GM13977 (cell line): ENCODE data around the gene IFNA2.
"Not testable (repeated sequence)": the region's sequence is repeated elsewhere in the genome, so short reads cannot be mapped to it uniquely, and the experiment has no call there.

ENCODE experiments used
- DNase-seq: peaks from one replicate; pipeline ENCODE4 v3.0.0; 2012; ENCODE audit warnings: low spot score
- CTCF ChIP-seq: IDR thresholded peaks from 2 replicates; pipeline ENCODE4 v1.5.1; 2012; ENCODE audit warnings: mild to moderate bottlenecking, control low read depth; ENCODE audit not compliant: insufficient read depth; ENCODE audit errors: extremely low read depth, missing control alignments
- in situ Hi-C: fragments of 300-500 bp; cut with MboI; formaldehyde crosslinking; loops from one replicate; pipeline ENCODE4 v1.12.0; 2022; ENCODE audit warnings: low sequenced_read_pairs, low pct_unique_long_range_greater_than_20kb, mixed read lengths, inconsistent platforms; ENCODE audit not compliant: unreplicated experiment

IFNA2 gene

GRCh38 chr9:21385131-21385670 is at the start of gene IFNA2:
Gene IFNA2, minus strand, starts transcription at chr9:21385398. Its CDS starts 69 bp downstream, at chr9:21385329.
- DNase-seq, result no peak
- no peak for TF ChIP-seq CTCF
- in situ Hi-C loops, result no loop called here

GRCh38 chr9:21435015-21435383 is 49.8 kb upstream of the IFNA2 start:
- in situ Hi-C loops, result loop anchor here (25.0 kb wide), 1 partner anchor 198 kb away; the partner anchor contains the start of genes IFNA14 and IFNA17
- not testable (repeated sequence) for DNase-seq

- TF ChIP-seq CTCF, result peak; percentile 54
- peak; percentile 6 for DNase-seq
- in situ Hi-C loops, result loop anchor here (25.0 kb wide), 1 partner anchor 197 kb away; the partner anchor contains the start of genes IFNA14 and IFNA17
Measured at GRCh38 chr9:21434202-21435014, 49.2 kb upstream of the IFNA2 start.

- peak; percentile 6 for DNase-seq
- TF ChIP-seq CTCF, result no peak
- in situ Hi-C loops, result loop anchor here (25.0 kb wide), 1 partner anchor 196 kb away; the partner anchor contains the start of genes IFNA14 and IFNA17
Measured at GRCh38 chr9:21432672-21433425, 47.7 kb upstream of the IFNA2 start.

GRCh38 chr9:21429191-21429590 is 44.0 kb upstream of the IFNA2 start:
- no peak for DNase-seq
- no peak for TF ChIP-seq CTCF
- in situ Hi-C loops, result loop anchor here (25.0 kb wide), 1 partner anchor 192 kb away; the partner anchor contains the start of genes IFNA14 and IFNA17

- TF ChIP-seq CTCF, result no peak
- DNase-seq, result no peak
- in situ Hi-C loops, result loop anchor here (25.0 kb wide), 1 partner anchor 191 kb away; the partner anchor contains the start of genes IFNA14 and IFNA17
Measured at GRCh38 chr9:21428235-21428634, 43.0 kb upstream of the IFNA2 start.
